ENCODE data around the gene MFRP.

DNA sequence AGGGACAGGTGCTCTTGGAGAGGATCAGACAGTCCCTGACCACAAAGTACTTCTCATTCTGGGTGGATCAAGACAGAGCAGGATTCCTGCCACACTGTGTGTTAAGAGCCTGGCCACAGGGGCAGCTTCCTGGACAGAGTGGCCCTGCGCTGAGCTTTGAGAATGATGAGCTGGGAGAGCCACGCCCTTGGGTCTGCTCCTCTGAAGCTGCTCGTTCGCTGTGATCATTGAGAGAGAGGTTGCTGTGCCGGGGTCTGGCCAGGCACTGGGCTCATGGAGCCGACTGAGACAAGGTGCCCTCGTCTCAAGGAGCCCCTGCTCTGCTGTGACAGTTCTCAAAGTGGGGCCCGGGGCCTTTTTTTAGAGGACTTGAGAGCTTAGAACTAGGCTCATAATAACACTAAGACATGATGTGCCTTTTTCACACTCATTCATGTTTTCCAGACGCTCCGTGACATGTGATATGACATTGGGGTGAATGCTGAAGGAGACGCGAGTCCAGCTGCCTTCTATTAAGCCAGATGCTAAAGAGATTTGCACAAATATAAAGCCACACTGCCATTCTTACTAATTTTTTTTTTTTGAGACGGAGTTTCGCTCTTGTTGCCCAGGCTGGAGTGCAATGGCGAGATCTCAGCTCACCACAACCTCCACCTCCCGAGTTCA lies 1.6 kb upstream of the MFRP start:
- TF ChIP-seq EZH2 (IDR thresholded peaks at IDR 0.05; ENCODE audit: low read length, missing control alignments) = no peak
- TF ChIP-seq, protein P1, sequence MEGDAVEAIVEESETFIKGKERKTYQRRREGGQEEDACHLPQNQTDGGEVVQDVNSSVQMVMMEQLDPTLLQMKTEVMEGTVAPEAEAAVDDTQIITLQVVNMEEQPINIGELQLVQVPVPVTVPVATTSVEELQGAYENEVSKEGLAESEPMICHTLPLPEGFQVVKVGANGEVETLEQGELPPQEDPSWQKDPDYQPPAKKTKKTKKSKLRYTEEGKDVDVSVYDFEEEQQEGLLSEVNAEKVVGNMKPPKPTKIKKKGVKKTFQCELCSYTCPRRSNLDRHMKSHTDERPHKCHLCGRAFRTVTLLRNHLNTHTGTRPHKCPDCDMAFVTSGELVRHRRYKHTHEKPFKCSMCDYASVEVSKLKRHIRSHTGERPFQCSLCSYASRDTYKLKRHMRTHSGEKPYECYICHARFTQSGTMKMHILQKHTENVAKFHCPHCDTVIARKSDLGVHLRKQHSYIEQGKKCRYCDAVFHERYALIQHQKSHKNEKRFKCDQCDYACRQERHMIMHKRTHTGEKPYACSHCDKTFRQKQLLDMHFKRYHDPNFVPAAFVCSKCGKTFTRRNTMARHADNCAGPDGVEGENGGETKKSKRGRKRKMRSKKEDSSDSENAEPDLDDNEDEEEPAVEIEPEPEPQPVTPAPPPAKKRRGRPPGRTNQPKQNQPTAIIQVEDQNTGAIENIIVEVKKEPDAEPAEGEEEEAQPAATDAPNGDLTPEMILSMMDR (conservative IDR thresholded peaks at IDR 0.05 in 1 of 2, IDR thresholded peaks at IDR 0.05 in 1 of 2; ENCODE audit: low read depth in 1 of 2, low read length in 2 of 2) = no peak
